BJ (cell line): Measurements from ENCODE around the gene ZNF816. TPM values are rescaled to one million over a fixed set of nuclear protein-coding genes. Genes with fewer than 3 reads are reported as not detected.
A peak's percentile ranks its signal among the peaks of the same experiment; 100 is the strongest.
"Not testable (repeated sequence)": the region's sequence is repeated elsewhere in the genome, so short reads cannot be mapped to it uniquely, and the experiment has no call there.

Experiments used
- CTCF ChIA-PET: fragments of 350-600 bp; formaldehyde crosslinking; extraction: SDS; loops from one replicate; lab custom pipeline; 2021; ENCODE audit warnings: antibody characterized with exemption, inconsistent platforms; lab: Yijun Ruan, JAX
- POLR2A ChIA-PET: fragments of 300-600 bp; sonication (Branson Sonifier 250); formaldehyde crosslinking; extraction: SDS; loops from one replicate; lab custom pipeline; 2021; ENCODE audit warnings: antibody characterized with exemption; lab: Charles Lee
- DNase-seq: peaks from one replicate; pipeline ENCODE4 v3.0.0-alpha.2; 2011; ENCODE audit warnings: low read depth
- H3K27me3 ChIP-seq: 2 replicates; pipeline ENCODE4 v1.6.0; 2011; ENCODE audit warnings: low read length; ENCODE audit not compliant: control insufficient read depth, insufficient read depth
- H3K36me3 ChIP-seq: 2 replicates; pipeline ENCODE4 v1.5.1; 2011; ENCODE audit warnings: low read length; ENCODE audit not compliant: control insufficient read depth, insufficient read depth
- H3K4me3 ChIP-seq: 2 replicates; pipeline ENCODE4 v1.5.1; 2011; ENCODE audit warnings: low read depth, mild to moderate bottlenecking, control low read depth, low read length
- polyA plus RNA-seq: library from polyadenylated mRNA; depleted of rRNA; stranded (reverse); fragments of >200 nt; gene quantifications from 2 replicates; pipeline ENCODE4 v1.2.3, GENCODE V29; 2011
- TF ChIP-seq, protein P1 (sequence below): IDR thresholded peaks from 2 replicates; pipeline ENCODE4 v1.5.1; 2011; ENCODE audit warnings: low read depth, mild to moderate bottlenecking, control low read depth, inconsistent platforms, low read length, moderate library complexity; ENCODE audit not compliant: insufficient read depth

ZNF816 gene
- polyA plus RNA-seq, 1 experiment: 1.9 TPM

DNA sequence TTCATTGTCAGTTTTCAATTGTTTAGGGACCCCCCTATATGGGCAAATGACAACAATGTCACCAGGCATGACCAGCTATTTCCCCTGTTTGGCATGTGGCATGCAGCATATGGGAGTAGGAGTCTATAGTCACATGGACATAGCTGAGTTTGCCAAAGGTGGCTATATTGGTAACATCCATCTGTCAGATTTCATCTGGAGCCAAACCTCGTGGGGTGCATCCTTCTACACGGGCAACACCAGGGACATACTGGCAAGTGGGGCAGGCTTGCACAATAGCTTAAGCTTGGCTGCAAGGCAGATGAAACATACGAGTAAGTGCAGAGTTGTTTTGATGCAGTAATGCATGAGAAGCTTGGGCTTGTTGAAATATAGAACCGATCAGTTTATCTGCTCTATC lies 24.5 kb upstream of the ZNF816 start:
- TF ChIP-seq, protein P1, sequence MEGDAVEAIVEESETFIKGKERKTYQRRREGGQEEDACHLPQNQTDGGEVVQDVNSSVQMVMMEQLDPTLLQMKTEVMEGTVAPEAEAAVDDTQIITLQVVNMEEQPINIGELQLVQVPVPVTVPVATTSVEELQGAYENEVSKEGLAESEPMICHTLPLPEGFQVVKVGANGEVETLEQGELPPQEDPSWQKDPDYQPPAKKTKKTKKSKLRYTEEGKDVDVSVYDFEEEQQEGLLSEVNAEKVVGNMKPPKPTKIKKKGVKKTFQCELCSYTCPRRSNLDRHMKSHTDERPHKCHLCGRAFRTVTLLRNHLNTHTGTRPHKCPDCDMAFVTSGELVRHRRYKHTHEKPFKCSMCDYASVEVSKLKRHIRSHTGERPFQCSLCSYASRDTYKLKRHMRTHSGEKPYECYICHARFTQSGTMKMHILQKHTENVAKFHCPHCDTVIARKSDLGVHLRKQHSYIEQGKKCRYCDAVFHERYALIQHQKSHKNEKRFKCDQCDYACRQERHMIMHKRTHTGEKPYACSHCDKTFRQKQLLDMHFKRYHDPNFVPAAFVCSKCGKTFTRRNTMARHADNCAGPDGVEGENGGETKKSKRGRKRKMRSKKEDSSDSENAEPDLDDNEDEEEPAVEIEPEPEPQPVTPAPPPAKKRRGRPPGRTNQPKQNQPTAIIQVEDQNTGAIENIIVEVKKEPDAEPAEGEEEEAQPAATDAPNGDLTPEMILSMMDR: no peak
- no peak overlapping the region for H3K4me3 ChIP-seq
- CTCF ChIA-PET: interaction anchor here (0.7 to 1.7 kb wide), 2 partner anchors 86 to 314 kb away, joined by 3 to 5 read pairs; no protein-coding TSS in a partner anchor
- no peak for DNase-seq
- H3K36me3 ChIP-seq: no peaks in the 10 kb centered on the region
- no peaks in the 10 kb centered on the region for H3K27me3 ChIP-seq
- POLR2A ChIA-PET: no interaction called here

- H3K4me3 ChIP-seq, CTCF ChIA-PET, DNase-seq, POLR2A ChIA-PET, H3K36me3 ChIP-seq, H3K27me3 ChIP-seq: not testable (repeated sequence)
These were observed 20.5 kb upstream of the ZNF816 start for GRCh38 chr19:52983167-52983566.

GRCh38 chr19:52981329-52981728 lies 18.6 kb upstream of the ZNF816 start:
- Histone ChIP-seq H3K27me3 (no peaks in the 10 kb centered on the region), H3K36me3 (no peaks in the 10 kb centered on the region), H3K4me3 (no peak overlapping the region)
- ChIA-PET CTCF (no interaction called here), POLR2A (no interaction called here)
- no peak for DNase-seq
- TF ChIP-seq, protein P1: no peak

GRCh38 chr19:52967772-52968171 lies 5.1 kb upstream of the ZNF816 start:
- CTCF ChIA-PET: no interaction called here
- peaks cover 1% of the 10 kb centered on the region; the same call in 1 of the 2 replicates for H3K36me3 ChIP-seq

DNA sequence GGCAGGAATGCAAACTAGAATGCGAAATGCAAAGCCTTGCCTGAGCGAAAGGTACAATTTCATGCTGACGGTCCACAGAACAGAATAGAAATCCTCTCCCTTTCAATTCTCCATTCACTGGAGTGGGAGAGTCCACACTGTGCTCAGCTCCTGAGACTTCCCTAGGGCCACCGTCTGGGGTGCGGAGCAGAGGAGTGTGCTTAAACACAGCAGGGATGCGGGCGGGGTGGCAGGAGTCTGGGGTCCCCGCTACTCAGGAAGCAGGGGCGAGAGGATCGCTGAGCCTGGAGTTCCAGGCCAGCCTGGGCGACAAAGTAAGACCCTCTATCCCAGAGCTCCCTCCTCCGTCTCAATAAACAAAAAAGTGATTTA lies 552 bp upstream of the ZNF816 start:
- no peak for DNase-seq
- ChIA-PET POLR2A (interaction anchor here (0.6 kb wide), 1 partner anchor 141 kb away, joined by 4 read pairs; no protein-coding TSS in a partner anchor), CTCF (interaction anchor here (0.8 kb wide), 1 partner anchor 13 kb away, joined by 3 read pairs; no protein-coding TSS in a partner anchor)
- Histone ChIP-seq H3K4me3 (peak overlapping the region; percentile 50), H3K27me3 (no peaks in the 10 kb centered on the region), H3K36me3 (no peaks in the 10 kb centered on the region)
- TF ChIP-seq, protein P1: no peak

More at GRCh38 chr19:52967772-52968171, 5.1 kb upstream of the ZNF816 start:
- TF ChIP-seq, protein P1: no peak
- POLR2A ChIA-PET: no interaction called here
- no peak overlapping the region for H3K4me3 ChIP-seq
- DNase-seq: no peak
- no peaks in the 10 kb centered on the region for H3K27me3 ChIP-seq

DNA sequence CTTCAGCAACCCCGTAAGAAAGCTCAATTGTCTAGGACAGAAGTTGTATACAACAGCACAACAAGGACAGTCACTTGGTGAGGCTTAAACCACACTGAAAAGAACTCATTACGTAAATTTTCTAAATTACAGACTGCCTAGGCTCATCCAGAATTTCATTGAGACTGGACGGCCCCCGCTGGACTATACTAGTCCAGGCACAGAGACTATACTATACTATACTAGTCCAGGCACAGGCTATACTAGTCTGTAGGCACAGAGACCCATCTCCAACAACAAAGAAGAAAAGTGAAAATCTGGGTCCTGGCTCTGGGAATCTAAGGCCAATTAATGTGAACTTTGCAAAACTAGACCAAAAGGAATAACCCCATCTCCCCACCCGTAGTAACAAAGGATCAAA lies 700 bp downstream of the ZNF816 start:
- CTCF ChIA-PET: no interaction called here
- H3K4me3 ChIP-seq: peak overlapping the region; percentile 50
- H3K36me3 ChIP-seq: no peaks in the 10 kb centered on the region
- no peaks in the 10 kb centered on the region for H3K27me3 ChIP-seq
- POLR2A ChIA-PET: no interaction called here
- TF ChIP-seq, protein P1: no peak
- no peak for DNase-seq
